Immature natural killer cell (primary cell): ENCODE results near the gene FANCC. TPM values are rescaled to one million over a fixed set of nuclear protein-coding genes. Genes with fewer than 3 reads are reported as not detected.

Source experiments
- DNase-seq, 3 donors: peaks; one replicate each; pipeline ENCODE4 v3.0.0; 2022; ENCODE audit warnings: mixed read lengths in 1 of 3
- H3K27ac Mint-ChIP-seq, 6 donors: one replicate each; pipeline ENCODE4 v1.8.0; 2020; ENCODE audit warnings: mixed read lengths in 6 of 6, mild to moderate bottlenecking in 5 of 6, inconsistent platforms in 4 of 6, moderate library complexity in 3 of 6
- H3K27me3 Mint-ChIP-seq, 3 donors: one replicate each; pipeline ENCODE4 v1.8.0; 2020 to 2021; ENCODE audit warnings: low read depth in 3 of 3, mild to moderate bottlenecking in 3 of 3, mixed read lengths in 3 of 3, moderate library complexity in 3 of 3, inconsistent platforms in 1 of 3
- H3K36me3 Mint-ChIP-seq, 3 donors: one replicate each; pipeline ENCODE4 v1.8.0; 2020; ENCODE audit warnings: mixed read lengths in 3 of 3, inconsistent platforms in 2 of 3, mild to moderate bottlenecking in 2 of 3
- H3K4me1 Mint-ChIP-seq, 2 donors: one replicate each; pipeline ENCODE4 v1.8.0; 2020; ENCODE audit warnings: inconsistent platforms in 2 of 2, mild to moderate bottlenecking in 2 of 2, mixed read lengths in 2 of 2, moderate library complexity in 1 of 2
- H3K4me3 Mint-ChIP-seq, 5 donors: one replicate each; pipeline ENCODE4 v1.8.0; 2020; ENCODE audit warnings: mild to moderate bottlenecking in 5 of 5, mixed read lengths in 5 of 5, inconsistent platforms in 3 of 5, moderate library complexity in 3 of 5
- H3K9me3 Mint-ChIP-seq, 6 donors: one replicate each; pipeline ENCODE4 v1.8.0; 2020; ENCODE audit warnings: mild to moderate bottlenecking in 6 of 6, mixed read lengths in 6 of 6, inconsistent platforms in 4 of 6, moderate library complexity in 3 of 6
- polyA plus RNA-seq, 3 donors: library from polyadenylated mRNA; unstranded; fragments of 300-500 nt; fragmentation: Illumina TruSeq; gene quantifications; one replicate each; pipeline ENCODE4 v1.2.3, GENCODE V29; 2021

FANCC gene
- polyA plus RNA-seq, 3 donors from 2014 or later = 2.4 to 3.4 (median 3.3) TPM

DNA sequence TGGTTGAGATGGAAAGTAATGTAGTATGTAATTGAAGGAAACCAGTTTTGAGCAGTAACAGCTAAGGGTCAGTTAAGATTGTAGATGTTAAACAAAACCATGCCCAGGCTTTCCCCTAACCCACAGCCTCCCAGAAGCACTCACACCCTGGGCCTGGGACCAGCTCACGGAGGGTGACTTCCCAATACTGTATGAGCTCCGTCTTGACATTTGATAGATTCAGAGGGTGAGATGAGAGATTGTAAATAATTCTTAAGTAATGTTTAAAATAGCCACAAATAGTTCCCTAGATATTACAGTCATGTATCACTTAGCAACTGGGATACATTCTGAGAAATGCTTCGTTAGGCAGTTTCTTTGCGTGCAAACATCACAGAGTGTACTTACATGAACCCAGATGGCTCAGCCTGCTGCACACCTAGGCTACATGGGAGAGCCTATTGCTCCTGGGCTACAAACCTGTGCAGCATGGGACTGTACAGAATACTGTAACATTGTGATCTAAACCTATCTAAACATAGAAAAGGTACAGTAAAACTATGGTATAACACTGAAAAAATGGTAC, 140.7 kb downstream of the FANCC start:
- no peaks in the 10 kb centered on the region for H3K36me3 Mint-ChIP-seq
- no peak overlapping the region for H3K27ac Mint-ChIP-seq
- H3K9me3 Mint-ChIP-seq = no peaks in the 10 kb centered on the region
- no peak for DNase-seq
- H3K27me3 Mint-ChIP-seq = no peaks in the 10 kb centered on the region
- H3K4me3 Mint-ChIP-seq = no peak overlapping the region
- H3K4me1 Mint-ChIP-seq = no peaks in the 10 kb centered on the region

DNA sequence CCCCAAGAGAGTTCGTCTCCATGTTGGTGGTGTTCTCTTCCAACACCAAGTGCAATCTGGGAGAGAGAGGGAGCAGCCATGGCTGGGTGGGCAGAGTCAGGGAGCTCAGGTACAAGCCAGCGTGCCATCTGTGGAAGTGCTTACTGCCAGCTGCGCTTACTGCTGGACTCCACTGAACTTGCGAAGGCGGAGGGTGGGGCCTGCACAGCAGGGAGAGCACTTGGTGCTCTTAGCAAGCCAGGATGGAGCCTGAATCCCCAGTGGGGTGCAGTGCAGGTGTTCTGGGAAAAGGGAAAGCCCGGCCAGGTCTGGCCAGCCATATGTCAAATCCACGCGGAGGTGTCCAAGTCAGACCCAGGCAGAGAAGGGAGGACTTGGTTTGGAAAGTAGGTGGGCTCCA, 142.0 kb downstream of the FANCC start:
- H3K4me1 Mint-ChIP-seq = no peaks in the 10 kb centered on the region
- H3K27ac Mint-ChIP-seq = no peak overlapping the region
- no peak for DNase-seq
- no peak overlapping the region for H3K4me3 Mint-ChIP-seq
- no peaks in the 10 kb centered on the region for H3K27me3 Mint-ChIP-seq
- no peaks in the 10 kb centered on the region for H3K9me3 Mint-ChIP-seq
- H3K36me3 Mint-ChIP-seq = peaks cover 0 to under 1% (median 0%) of the 10 kb centered on the region in 3 donors

DNA sequence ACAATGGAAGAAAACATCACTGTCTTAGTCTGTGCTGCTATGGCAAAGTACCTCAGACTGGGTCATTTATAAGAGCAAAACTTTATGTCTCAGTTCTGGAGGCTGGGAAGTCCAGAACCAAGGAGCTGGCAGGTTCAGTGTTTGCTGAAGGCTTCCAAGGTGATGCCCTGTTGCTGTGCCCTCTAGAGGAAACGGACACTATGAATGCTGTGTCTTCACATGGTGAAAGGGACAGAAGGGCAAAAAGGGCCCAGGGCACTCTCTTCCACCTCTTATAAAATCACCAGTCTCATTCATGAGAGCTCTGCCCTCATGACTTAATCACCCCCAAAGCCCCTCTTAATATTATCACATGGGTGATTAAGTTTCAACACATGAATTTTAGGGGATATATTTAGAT, 143.5 kb downstream of the FANCC start:
- no peak overlapping the region for H3K4me3 Mint-ChIP-seq
- H3K36me3 Mint-ChIP-seq = peaks cover 0 to 9% (median 6%) of the 10 kb centered on the region in 3 donors
- no peaks in the 10 kb centered on the region for H3K27me3 Mint-ChIP-seq
- no peak for DNase-seq
- no peak overlapping the region for H3K27ac Mint-ChIP-seq
- no peaks in the 10 kb centered on the region for H3K4me1 Mint-ChIP-seq
- no peaks in the 10 kb centered on the region for H3K9me3 Mint-ChIP-seq

DNA sequence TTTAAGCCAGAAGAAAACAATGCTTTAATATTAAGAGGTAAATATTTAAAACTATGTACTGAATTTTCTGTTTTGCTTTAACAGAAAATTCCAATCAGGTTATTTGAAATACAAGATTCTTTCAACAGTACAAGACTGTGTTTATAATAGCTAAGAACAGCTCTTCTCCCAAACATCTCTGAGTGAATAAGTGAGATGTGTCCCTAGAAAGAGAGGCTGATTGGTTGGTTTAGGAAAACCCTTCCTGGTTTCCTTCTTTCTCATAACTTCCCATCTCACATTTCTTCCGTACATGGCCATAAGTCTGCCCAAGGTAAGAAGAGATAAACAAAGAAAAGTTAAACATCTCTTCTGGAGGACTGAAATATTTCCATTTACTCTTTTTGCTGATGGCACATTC, 145.9 kb downstream of the FANCC start:
- no peaks in the 10 kb centered on the region for H3K9me3 Mint-ChIP-seq
- H3K27me3 Mint-ChIP-seq = peaks cover 0 to 3% (median 0%) of the 10 kb centered on the region in 3 donors
- no peaks in the 10 kb centered on the region for H3K4me1 Mint-ChIP-seq
- DNase-seq = no peak
- no peak overlapping the region for H3K4me3 Mint-ChIP-seq
- H3K36me3 Mint-ChIP-seq = peaks cover 0 to 21% (median 15%) of the 10 kb centered on the region in 3 donors
- H3K27ac Mint-ChIP-seq = peak overlapping the region in 1 of 6 donors; percentile 20

DNA sequence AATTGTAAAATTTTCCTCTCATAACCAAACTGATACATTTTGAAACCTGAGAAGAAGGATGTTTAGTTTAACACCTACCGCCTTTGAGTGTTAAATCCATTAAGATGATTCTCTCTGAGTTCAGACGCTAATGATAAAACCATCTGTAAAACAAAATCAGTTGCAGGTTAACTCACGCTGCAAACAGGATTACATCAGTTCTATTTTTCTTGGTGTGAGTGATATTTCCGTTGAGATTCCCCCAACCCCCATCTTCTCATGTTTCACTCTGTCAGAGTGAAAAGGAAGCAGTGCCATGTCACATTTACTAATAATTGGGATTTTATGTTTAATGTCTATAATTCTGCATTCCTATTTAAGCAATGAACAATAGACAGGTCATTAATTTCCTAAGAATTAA, 146.5 kb downstream of the FANCC start:
- peaks cover 0 to 3% (median 0%) of the 10 kb centered on the region in 3 donors for H3K27me3 Mint-ChIP-seq
- H3K36me3 Mint-ChIP-seq = peaks cover 0 to 21% (median 15%) of the 10 kb centered on the region in 3 donors
- DNase-seq = no peak
- peak overlapping the region in 1 of 5 donors; percentile 54 for H3K4me3 Mint-ChIP-seq
- no peaks in the 10 kb centered on the region for H3K9me3 Mint-ChIP-seq
- H3K27ac Mint-ChIP-seq = no peak overlapping the region
- no peaks in the 10 kb centered on the region for H3K4me1 Mint-ChIP-seq

DNA sequence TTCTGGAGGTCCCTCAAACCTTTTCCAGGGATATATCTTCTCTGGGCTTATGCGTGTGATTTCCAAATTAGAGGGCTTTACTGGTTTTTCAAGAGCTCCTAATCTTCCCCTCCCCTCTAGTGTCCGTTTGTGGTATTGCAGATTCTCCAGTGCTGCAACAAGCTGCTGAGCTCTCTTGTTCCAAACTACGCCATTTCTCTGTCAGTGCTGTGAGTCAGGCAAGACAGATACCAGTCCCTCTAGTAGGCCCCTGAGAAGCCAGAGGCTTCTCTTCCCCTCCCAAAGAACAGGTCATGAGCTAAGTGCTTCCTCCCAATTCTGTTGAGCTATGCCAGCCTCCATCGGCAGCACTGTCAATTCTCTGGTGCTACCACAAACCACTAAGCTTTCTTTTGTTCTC, 149.5 kb downstream of the FANCC start:
- H3K4me1 Mint-ChIP-seq = no peaks in the 10 kb centered on the region
- peaks cover 0 to 3% (median 0%) of the 10 kb centered on the region in 3 donors for H3K27me3 Mint-ChIP-seq
- no peaks in the 10 kb centered on the region for H3K9me3 Mint-ChIP-seq
- peak; percentile 24 to 50 (median 35) for DNase-seq
- H3K36me3 Mint-ChIP-seq = peaks cover 0 to 24% (median 17%) of the 10 kb centered on the region in 3 donors
- H3K27ac Mint-ChIP-seq = peak overlapping the region in 1 of 6 donors; percentile 27
- no peak overlapping the region for H3K4me3 Mint-ChIP-seq

DNA sequence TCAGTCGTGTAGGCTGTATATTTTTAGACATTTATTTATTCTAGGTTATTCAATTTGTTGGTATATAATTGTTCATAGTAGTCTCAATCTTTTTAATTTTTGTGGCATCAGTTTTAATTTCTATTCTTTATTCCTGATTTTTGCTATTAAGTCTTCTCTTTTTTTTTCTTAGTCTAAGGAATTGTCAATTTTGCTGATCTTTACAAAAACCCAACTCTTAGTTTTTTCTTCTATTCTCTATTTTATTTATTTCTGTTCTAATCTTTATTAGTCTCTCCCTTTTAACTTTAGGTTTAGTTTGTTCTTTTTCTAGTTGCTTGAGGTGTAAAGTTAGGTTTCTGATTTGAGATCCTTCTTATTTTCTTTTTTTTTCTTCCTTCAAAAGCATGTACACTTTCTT, 152.5 kb downstream of the FANCC start:
- H3K9me3 Mint-ChIP-seq = no peaks in the 10 kb centered on the region
- no peak overlapping the region for H3K27ac Mint-ChIP-seq
- no peaks in the 10 kb centered on the region for H3K4me1 Mint-ChIP-seq
- no peak for DNase-seq
- H3K27me3 Mint-ChIP-seq = peaks cover 0 to 3% (median 0%) of the 10 kb centered on the region in 3 donors
- peaks cover 6 to 28% (median 14%) of the 10 kb centered on the region in 3 donors for H3K36me3 Mint-ChIP-seq
- no peak overlapping the region for H3K4me3 Mint-ChIP-seq

DNA sequence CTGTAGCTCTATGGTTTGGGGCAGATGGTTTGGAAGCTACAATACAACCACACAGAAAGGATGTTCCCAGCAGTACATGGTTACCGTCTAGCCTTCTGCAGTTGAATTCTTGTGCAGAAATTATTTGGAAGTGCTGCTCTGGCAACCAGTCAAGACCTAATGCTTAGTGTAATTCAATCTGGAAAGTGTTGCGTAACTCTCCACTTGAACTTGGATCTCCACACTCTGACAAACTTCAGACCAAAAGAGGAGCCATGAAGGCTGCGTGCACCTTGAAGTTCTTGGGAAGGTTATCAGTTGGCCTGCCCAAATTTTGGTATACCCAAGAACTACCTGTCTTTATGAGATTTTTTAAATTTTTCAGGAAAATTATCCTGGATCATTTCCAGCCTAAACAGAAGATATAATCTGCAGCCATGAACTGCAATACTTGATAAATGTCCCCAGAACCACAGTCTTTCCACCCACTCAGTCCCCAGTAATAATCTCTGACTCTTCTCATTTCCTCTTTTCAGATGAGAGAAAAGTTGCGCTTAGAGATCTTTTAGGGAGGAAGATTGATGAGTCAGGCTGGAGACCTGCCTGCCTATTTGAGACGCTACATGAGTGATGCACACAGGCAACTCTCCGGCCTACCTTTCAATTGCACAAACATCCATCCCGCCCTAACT, 159.9 kb downstream of the FANCC start:
- H3K4me1 Mint-ChIP-seq = no peaks in the 10 kb centered on the region
- peaks cover 0 to 2% (median 0%) of the 10 kb centered on the region in 3 donors for H3K27me3 Mint-ChIP-seq
- H3K36me3 Mint-ChIP-seq = peaks cover 3 to 11% (median 6%) of the 10 kb centered on the region in 3 donors
- no peak for DNase-seq
- H3K4me3 Mint-ChIP-seq = no peak overlapping the region
- no peaks in the 10 kb centered on the region for H3K9me3 Mint-ChIP-seq
- no peak overlapping the region for H3K27ac Mint-ChIP-seq

DNA sequence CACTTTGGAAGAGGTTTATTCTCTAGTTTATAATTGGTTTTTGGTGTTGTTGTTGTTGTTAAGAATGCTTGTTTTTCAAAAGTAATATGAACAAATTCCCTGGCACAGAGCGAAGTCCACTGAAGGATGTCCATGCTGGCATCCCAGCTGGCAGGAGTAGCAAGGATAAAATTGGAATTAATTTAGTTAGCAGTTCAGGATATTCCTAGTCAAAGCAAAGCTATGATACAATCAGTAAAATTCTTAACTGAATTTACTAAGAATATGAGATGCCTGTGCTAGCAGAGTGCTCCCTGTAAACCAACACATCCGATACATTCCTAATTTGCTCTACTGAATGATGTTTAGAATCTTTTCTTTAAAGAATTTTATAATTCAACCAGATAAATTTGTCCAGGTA, 161.4 kb downstream of the FANCC start:
- peaks cover 0 to 2% (median 0%) of the 10 kb centered on the region in 3 donors for H3K27me3 Mint-ChIP-seq
- H3K4me1 Mint-ChIP-seq = no peaks in the 10 kb centered on the region
- no peak for DNase-seq
- H3K36me3 Mint-ChIP-seq = peaks cover under 1 to 15% (median 3%) of the 10 kb centered on the region in 3 donors
- no peak overlapping the region for H3K4me3 Mint-ChIP-seq
- H3K27ac Mint-ChIP-seq = no peak overlapping the region
- H3K9me3 Mint-ChIP-seq = no peaks in the 10 kb centered on the region

DNA sequence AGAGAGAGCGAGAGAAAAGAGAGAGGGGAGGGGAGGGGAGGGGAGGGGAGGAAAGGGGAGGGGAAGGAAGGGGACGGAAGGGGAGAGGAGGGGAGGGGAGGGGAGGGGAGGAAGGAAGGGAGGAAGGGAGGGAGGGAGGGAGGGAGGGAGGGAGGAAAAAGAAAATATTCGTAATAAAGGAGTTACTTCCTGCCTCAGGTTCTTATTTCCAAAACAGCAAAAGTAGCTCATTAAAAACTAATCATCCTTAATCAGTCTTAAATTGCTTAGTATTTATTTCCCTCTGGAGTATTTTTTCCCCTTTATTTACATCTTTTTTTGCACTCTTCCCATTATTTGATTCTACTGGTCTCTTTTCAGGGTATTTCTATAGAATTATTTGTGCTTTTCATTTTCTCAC, 162.3 kb downstream of the FANCC start:
- H3K27ac Mint-ChIP-seq = peak overlapping the region in 1 of 6 donors; percentile 12
- H3K9me3 Mint-ChIP-seq = no peaks in the 10 kb centered on the region
- H3K4me1 Mint-ChIP-seq = no peaks in the 10 kb centered on the region
- DNase-seq = no peak
- no peak overlapping the region for H3K4me3 Mint-ChIP-seq
- H3K27me3 Mint-ChIP-seq = peaks cover 0 to 2% (median 1%) of the 10 kb centered on the region in 3 donors
- H3K36me3 Mint-ChIP-seq = peaks cover 0 to 10% (median 0%) of the 10 kb centered on the region in 3 donors

DNA sequence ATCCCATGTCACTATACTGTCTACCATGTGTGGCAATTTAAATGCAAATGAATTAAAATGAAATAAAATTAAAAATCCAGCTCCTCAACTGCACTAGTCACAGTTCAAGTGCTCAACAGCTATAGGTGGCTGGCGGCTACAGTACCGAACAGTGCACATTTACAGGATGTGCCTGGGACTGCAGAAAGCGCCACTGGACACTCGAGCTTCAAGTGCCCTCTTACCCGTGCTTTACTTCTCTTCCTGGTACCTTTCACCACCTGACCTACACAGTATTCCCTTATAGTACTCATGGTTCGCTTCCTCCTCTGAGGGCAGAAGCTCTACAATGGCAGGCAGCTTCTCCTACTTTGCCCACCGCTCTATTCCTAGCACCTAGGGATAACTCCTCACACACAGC, 166.6 kb downstream of the FANCC start:
- Mint-ChIP-seq H3K36me3 (peaks cover 0 to 4% (median 0%) of the 10 kb centered on the region in 3 donors), H3K4me1 (no peaks in the 10 kb centered on the region), H3K9me3 (no peaks in the 10 kb centered on the region), H3K27ac (no peak overlapping the region), H3K27me3 (peaks cover 0 to 2% (median 1%) of the 10 kb centered on the region in 3 donors), H3K4me3 (no peak overlapping the region)
- DNase-seq = no peak

DNA sequence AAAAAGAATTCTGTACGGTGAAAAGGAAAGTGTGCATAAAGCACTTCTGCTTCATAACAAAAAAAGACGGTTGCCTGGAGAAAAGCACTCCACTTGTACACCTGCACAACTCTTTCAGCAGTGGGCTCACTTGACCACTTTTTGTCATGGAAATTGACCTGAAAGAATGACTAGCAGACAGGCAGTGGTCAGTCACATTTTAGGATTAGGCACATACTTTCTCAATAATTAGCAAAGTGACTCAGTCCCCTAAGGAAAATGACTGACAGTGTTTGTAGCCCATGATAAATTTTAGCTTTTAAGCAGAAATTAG, 169.3 kb downstream of the FANCC start:
- Mint-ChIP-seq H3K27me3 (peaks cover 0 to 1% (median 0%) of the 10 kb centered on the region in 3 donors), H3K27ac (no peak overlapping the region), H3K4me3 (no peak overlapping the region), H3K4me1 (no peaks in the 10 kb centered on the region), H3K36me3 (peaks cover 0 to 4% (median 4%) of the 10 kb centered on the region in 3 donors), H3K9me3 (no peaks in the 10 kb centered on the region)
- DNase-seq = no peak

DNA sequence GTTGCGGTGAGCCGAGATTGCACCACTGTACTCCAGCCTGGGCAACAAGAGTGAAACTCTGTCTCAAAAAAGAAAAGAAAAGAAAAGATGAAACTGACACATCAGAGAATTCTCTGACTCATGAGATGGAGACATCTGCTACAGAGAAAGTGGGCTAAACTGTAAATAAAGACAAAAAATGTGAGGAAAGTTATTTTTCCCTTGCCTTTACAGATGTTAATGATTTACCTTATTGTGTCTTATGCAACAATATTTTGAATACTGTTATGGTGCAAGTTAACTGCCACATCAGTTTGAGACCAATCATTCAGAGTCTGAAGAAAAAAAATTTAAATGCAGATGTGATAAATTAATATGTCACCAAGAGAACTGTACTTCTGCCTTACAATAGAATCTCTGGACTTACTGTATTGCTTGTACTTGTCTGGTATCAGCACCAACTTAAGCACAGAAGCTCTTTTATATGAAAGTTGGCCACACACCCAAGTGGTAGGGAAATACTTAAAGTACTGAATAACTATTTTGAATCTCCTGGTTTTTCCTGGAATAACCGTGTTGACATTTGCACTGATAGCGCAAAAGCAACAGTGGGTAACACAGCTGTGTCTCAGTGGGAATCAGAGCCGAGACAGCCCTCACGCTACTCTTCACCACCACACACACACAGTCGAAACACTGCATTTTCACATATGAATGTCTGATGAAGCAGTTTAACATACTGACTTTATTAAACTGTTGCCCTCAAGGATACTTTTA, 169.9 kb downstream of the FANCC start:
- Mint-ChIP-seq H3K4me1 (no peaks in the 10 kb centered on the region), H3K9me3 (no peaks in the 10 kb centered on the region), H3K27me3 (peaks cover 0 to 1% (median 0%) of the 10 kb centered on the region in 3 donors), H3K36me3 (peaks cover 0 to 4% (median 4%) of the 10 kb centered on the region in 3 donors), H3K27ac (no peak overlapping the region), H3K4me3 (no peak overlapping the region)
- no peak for DNase-seq
